Measurements from ENCODE around the gene CD5L. TPM values are rescaled to one million over a fixed set of nuclear protein-coding genes. Genes with fewer than 3 reads are reported as not detected.

The CD5L gene
- polyA plus RNA-seq, 1 donor (not counting 4 experiments of a cell fraction or from before 2014, with no cell fraction given), result not detected

GRCh38 chr1:157870490-157870889 is 28.9 kb upstream of the CD5L start:
- DNase-seq (ENCODE audit: low read depth, low spot score), result no peak
- Histone ChIP-seq H3K27ac (ENCODE audit: control insufficient read depth, insufficient read depth, low read length) (no peak overlapping the region), H3K9ac (ENCODE audit: control insufficient read depth, extremely low read depth, insufficient read depth, low read length) (no peak overlapping the region), H2AFZ (ENCODE audit: control insufficient read depth, low read length) (no peak overlapping the region), H3K4me3 (ENCODE audit: control insufficient read depth in 2 of 3, extremely low read depth in 1 of 3, insufficient read depth in 2 of 3, low read depth in 1 of 3, low read length in 3 of 3) (no peak overlapping the region), H3K27me3 (ENCODE audit: control insufficient read depth, extremely low read depth, insufficient read depth, low read length) (peaks cover 3% of the 10 kb centered on the region), H3K9me3 (ENCODE audit: control insufficient read depth, low read depth, low read length) (no peaks in the 10 kb centered on the region), H4K20me1 (ENCODE audit: control insufficient read depth, extremely low read depth, insufficient read depth, low read length) (no peaks in the 10 kb centered on the region), H3K4me2 (ENCODE audit: control insufficient read depth, extremely low read depth, insufficient read depth, low read depth, low read length) (no peak overlapping the region), H3K4me1 (ENCODE audit: control insufficient read depth, extremely low read depth, insufficient read depth, low read length) (no peaks in the 10 kb centered on the region), H3K79me2 (ENCODE audit: control insufficient read depth, insufficient read depth, low read length) (no peaks in the 10 kb centered on the region), H3K36me3 (ENCODE audit: control insufficient read depth in 2 of 2, extremely low read depth in 1 of 2, insufficient read depth in 2 of 2, low read length in 2 of 2) (no peaks in the 10 kb centered on the region), H3K9me1 (ENCODE audit: control insufficient read depth, extremely low read depth, insufficient read depth, low read length) (no peaks in the 10 kb centered on the region)
- TF ChIP-seq CTCF (optimal IDR thresholded peaks at IDR 0.05 in 1 of 3, IDR thresholded peaks at IDR 0.05 in 1 of 3, conservative IDR thresholded peaks at IDR 0.05 in 1 of 3; ENCODE audit: extremely low read depth in 1 of 3, insufficient read depth in 2 of 3, low read length in 3 of 3) (no peak), EZH2 (IDR thresholded peaks at IDR 0.05; ENCODE audit: low read length) (no peak)
- dilution Hi-C loops (cut with MboI; ENCODE audit: extremely low pct_ligation_motif_present, low sequenced_read_pairs), result no loop called here
- FAIRE-seq, result no peak

- H3K4me2 ChIP-seq (ENCODE audit: control insufficient read depth, extremely low read depth, insufficient read depth, low read depth, low read length), result no peak overlapping the region
- TF ChIP-seq CTCF (optimal IDR thresholded peaks at IDR 0.05 in 1 of 3, IDR thresholded peaks at IDR 0.05 in 1 of 3, conservative IDR thresholded peaks at IDR 0.05 in 1 of 3; ENCODE audit: extremely low read depth in 1 of 3, insufficient read depth in 2 of 3, low read length in 3 of 3) (no peak), EZH2 (IDR thresholded peaks at IDR 0.05; ENCODE audit: low read length) (no peak)
- H3K4me3 ChIP-seq (ENCODE audit: control insufficient read depth in 2 of 3, extremely low read depth in 1 of 3, insufficient read depth in 2 of 3, low read depth in 1 of 3, low read length in 3 of 3), result no peak overlapping the region
- no peaks in the 10 kb centered on the region for H3K9me1 ChIP-seq (ENCODE audit: control insufficient read depth, extremely low read depth, insufficient read depth, low read length)
- DNase-seq (ENCODE audit: low read depth, low spot score) (no peak), FAIRE-seq (no peak)
- no peak overlapping the region for H3K9ac ChIP-seq (ENCODE audit: control insufficient read depth, extremely low read depth, insufficient read depth, low read length)
- no peaks in the 10 kb centered on the region for H4K20me1 ChIP-seq (ENCODE audit: control insufficient read depth, extremely low read depth, insufficient read depth, low read length)
- no peaks in the 10 kb centered on the region for H3K36me3 ChIP-seq (ENCODE audit: control insufficient read depth in 2 of 2, extremely low read depth in 1 of 2, insufficient read depth in 2 of 2, low read length in 2 of 2)
- H3K9me3 ChIP-seq (ENCODE audit: control insufficient read depth, low read depth, low read length), result no peaks in the 10 kb centered on the region
- no peaks in the 10 kb centered on the region for H3K4me1 ChIP-seq (ENCODE audit: control insufficient read depth, extremely low read depth, insufficient read depth, low read length)
- H3K27ac ChIP-seq (ENCODE audit: control insufficient read depth, insufficient read depth, low read length), result no peak overlapping the region
- H2AFZ ChIP-seq (ENCODE audit: control insufficient read depth, low read length), result no peak overlapping the region
- H3K27me3 ChIP-seq (ENCODE audit: control insufficient read depth, extremely low read depth, insufficient read depth, low read length), result no peaks in the 10 kb centered on the region
- H3K79me2 ChIP-seq (ENCODE audit: control insufficient read depth, insufficient read depth, low read length), result no peaks in the 10 kb centered on the region
- dilution Hi-C loops (cut with MboI; ENCODE audit: extremely low pct_ligation_motif_present, low sequenced_read_pairs), result no loop called here
These were observed 27.0 kb upstream of the CD5L start for GRCh38 chr1:157868654-157869053.

All from keratinocyte (primary cell).